ENCODE results near the gene NOL9.
"Not testable (repeated sequence)": the region's sequence is repeated elsewhere in the genome, so short reads cannot be mapped to it uniquely, and the experiment has no call there.

The NOL9 gene

GRCh38 chr1:6570987-6571386, 16.7 kb upstream of the NOL9 start:
- no peak for ATAC-seq

GRCh38 chr1:6570100-6570499, 15.8 kb upstream of the NOL9 start:
- no peak for ATAC-seq

- no peak for ATAC-seq
Observed at GRCh38 chr1:6569033-6569432, 14.7 kb upstream of the NOL9 start.

- ATAC-seq: no peak
Observed at GRCh38 chr1:6560267-6560666, 6.0 kb upstream of the NOL9 start.

- not testable (repeated sequence) for ATAC-seq
Observed at GRCh38 chr1:6559161-6559560, 4.8 kb upstream of the NOL9 start.

GRCh38 chr1:6557597-6557996, 3.3 kb upstream of the NOL9 start:
- no peak for ATAC-seq

- ATAC-seq: no peak
Observed at GRCh38 chr1:6554907-6555778, 830 bp upstream of the NOL9 start, which contains the start of gene TAS1R1. TAS1R1 (plus strand) TSS chr1:6555307; CDS start chr1:6555374, 67 bp downstream.

- no peak for ATAC-seq
Observed at GRCh38 chr1:6547301-6547700, 7.0 kb downstream of the NOL9 start.

GRCh38 chr1:6546326-6546725, 8.0 kb downstream of the NOL9 start:
- no peak for ATAC-seq

- peak; percentile 27 to 42 for ATAC-seq
Observed at GRCh38 chr1:6545276-6546112, 8.8 kb downstream of the NOL9 start.

- ATAC-seq: peak; percentile 90 to 92
Observed at GRCh38 chr1:6544831-6545230, 9.5 kb downstream of the NOL9 start.

- ATAC-seq: no peak
Observed at GRCh38 chr1:6538956-6539355, 15.4 kb downstream of the NOL9 start.

- ATAC-seq: no peak
Observed at GRCh38 chr1:6536291-6536690, 18.0 kb downstream of the NOL9 start.

- ATAC-seq: no peak
Observed at GRCh38 chr1:6535214-6535613, 19.1 kb downstream of the NOL9 start.

- no peak for ATAC-seq
Observed at GRCh38 chr1:6534248-6534822, 20.0 kb downstream of the NOL9 start.

- ATAC-seq: no peak
Observed at GRCh38 chr1:6531996-6532395, 22.3 kb downstream of the NOL9 start.

- ATAC-seq: no peak
Observed at GRCh38 chr1:6530504-6531160, 23.7 kb downstream of the NOL9 start.

GRCh38 chr1:6528492-6528891, 25.8 kb downstream of the NOL9 start:
- no peak for ATAC-seq

- ATAC-seq: no peak
Observed at GRCh38 chr1:6526316-6526715, 28.0 kb downstream of the NOL9 start.

- ATAC-seq: no peak
Observed at GRCh38 chr1:6523566-6523965, 30.7 kb downstream of the NOL9 start.

GRCh38 chr1:6521536-6521935, 32.8 kb downstream of the NOL9 start:
- no peak for ATAC-seq

- ATAC-seq: no peak
Observed at GRCh38 chr1:6519935-6520671, 34.2 kb downstream of the NOL9 start.

All from activated CD4-positive, CD25-positive, alpha-beta regulatory T cell treated with anti-CD3 and anti-CD28 coated beads, Interleukin-2, amount 50 U/mL, for 24 hours (primary cell).